Effector CD4-positive, alpha-beta T cell (primary cell): ENCODE measurements around the gene MIF4GD.
"Not testable (repeated sequence)": the region's sequence is repeated elsewhere in the genome, so short reads cannot be mapped to it uniquely, and the experiment has no call there.

Experiments used
- DNase-seq: peaks from one replicate; pipeline ENCODE4 v3.0.0-alpha.2; 2020

The MIF4GD gene

GRCh38 chr17:75288359-75288758 lies 17.3 kb upstream of the MIF4GD start:
- no peak for DNase-seq

GRCh38 chr17:75287221-75287620 lies 16.2 kb upstream of the MIF4GD start:
- no peak for DNase-seq

GRCh38 chr17:75285123-75285522 lies 14.1 kb upstream of the MIF4GD start:
- no peak for DNase-seq

GRCh38 chr17:75280189-75280588 lies 9.2 kb upstream of the MIF4GD start:
- DNase-seq, result not testable (repeated sequence)

GRCh38 chr17:75277664-75278071 lies 6.6 kb upstream of the MIF4GD start:
- no peak for DNase-seq

- no peak for DNase-seq
Observed at GRCh38 chr17:75273977-75274708, 3.1 kb upstream of the MIF4GD start.

GRCh38 chr17:75272848-75273184 lies 1.8 kb upstream of the MIF4GD start:
- no peak for DNase-seq

- DNase-seq, result no peak
Observed at GRCh38 chr17:75271955-75272847, 1.2 kb upstream of the MIF4GD start.

- DNase-seq, result peak; percentile 81
Observed at GRCh38 chr17:75271233-75271954, 363 bp upstream of the MIF4GD start.

- DNase-seq, result peak; percentile 17
Observed at GRCh38 chr17:75270218-75270965, 639 bp downstream of the MIF4GD start.

- no peak for DNase-seq
Observed at GRCh38 chr17:75269844-75270217, 1.2 kb downstream of the MIF4GD start.

- DNase-seq, result no peak
Observed at GRCh38 chr17:75267411-75268232, 3.4 kb downstream of the MIF4GD start.

GRCh38 chr17:75267153-75267410 lies 3.9 kb downstream of the MIF4GD start:
- DNase-seq, result no peak

GRCh38 chr17:75266316-75267152 lies 4.5 kb downstream of the MIF4GD start:
- DNase-seq, result no peak

GRCh38 chr17:75265614-75266315 lies 5.3 kb downstream of the MIF4GD start:
- DNase-seq, result no peak

GRCh38 chr17:75263055-75263454 lies 8.0 kb downstream of the MIF4GD start:
- no peak for DNase-seq

GRCh38 chr17:75262112-75262606 lies 8.9 kb downstream of the MIF4GD start:
- no peak for DNase-seq

- peak; percentile 94 for DNase-seq
Observed at GRCh38 chr17:75261336-75262111, 9.5 kb downstream of the MIF4GD start, which contains the start of the genes GGA3 and MRPS7. GGA3 (minus strand) TSS chr17:75261606; CDS start chr17:75261587, 19 bp downstream. MRPS7 (plus strand) TSS chr17:75261879; CDS start chr17:75261901, 22 bp downstream.

- DNase-seq, result no peak
Observed at GRCh38 chr17:75260641-75261335, 10.2 kb downstream of the MIF4GD start.
